ENCODE measurements around the gene KLF13. TPM values are rescaled to one million over a fixed set of nuclear protein-coding genes. Genes with fewer than 3 reads are reported as not detected.

KLF13 gene
- 85.9 TPM for total RNA-seq

GRCh38 chr15:31326156-31326874 lies at the start of gene KLF13:
Gene KLF13, plus strand, starts transcription at chr15:31326835. Its CDS starts 378 bp downstream, at chr15:31327213.
- ATAC-seq (peak; percentile 96), DNase-seq (ENCODE audit: low spot score) (peak; percentile 100)
- intact Hi-C loops (cut with DNase I): loop anchor here (10.0 kb wide), 1 partner anchor 112 kb away; no protein-coding TSS in a partner anchor

GRCh38 chr15:31277335-31278060 lies 49.1 kb upstream of the KLF13 start:
- DNase-seq (ENCODE audit: low spot score): no peak
- no peak for ATAC-seq
- intact Hi-C loops (cut with DNase I): no loop called here

DNA sequence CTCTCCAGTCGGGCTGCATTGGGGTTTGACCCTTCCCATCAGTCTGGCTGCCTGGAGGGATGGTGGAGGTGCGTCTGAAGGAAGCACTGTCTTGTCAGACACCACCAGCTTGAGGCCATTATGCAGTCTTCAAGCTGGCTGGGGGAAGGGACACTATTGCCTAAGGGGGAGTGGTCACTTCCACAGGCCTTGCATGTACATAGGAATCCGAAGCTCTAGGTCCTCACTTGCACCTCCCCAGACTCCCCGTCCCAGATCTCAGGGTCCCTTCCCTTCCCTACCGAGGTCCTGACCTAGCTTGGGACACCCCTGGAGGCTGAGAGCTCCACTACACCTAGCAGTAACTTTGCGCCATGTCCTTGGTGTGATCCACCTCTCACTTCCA lies 48.6 kb upstream of the KLF13 start:
- ATAC-seq: no peak
- DNase-seq (ENCODE audit: low spot score): no peak
- intact Hi-C loops (cut with DNase I): no loop called here

- DNase-seq (ENCODE audit: low spot score) (peak; percentile 52), ATAC-seq (no peak)
- intact Hi-C loops (cut with DNase I): no loop called here
These were observed 48.0 kb upstream of the KLF13 start for GRCh38 chr15:31278544-31279220.

GRCh38 chr15:31279221-31280045 lies 47.2 kb upstream of the KLF13 start:
- DNase-seq (ENCODE audit: low spot score) (peak; percentile 54), ATAC-seq (peak; percentile 46)
- intact Hi-C loops (cut with DNase I): no loop called here

- intact Hi-C loops (cut with DNase I): no loop called here
- peak; percentile 84 for ATAC-seq
- peak; percentile 72 for DNase-seq (ENCODE audit: low spot score)
These were observed 46.4 kb upstream of the KLF13 start for GRCh38 chr15:31280046-31280830.

- no peak for ATAC-seq
- DNase-seq (ENCODE audit: low spot score): no peak
- intact Hi-C loops (cut with DNase I): no loop called here
These were observed 45.8 kb upstream of the KLF13 start for GRCh38 chr15:31280831-31281216.

- intact Hi-C loops (cut with DNase I): no loop called here
- ATAC-seq (no peak), DNase-seq (ENCODE audit: low spot score) (no peak)
These were observed 43.6 kb upstream of the KLF13 start for GRCh38 chr15:31283043-31283442.

- DNase-seq (ENCODE audit: low spot score) (no peak), ATAC-seq (no peak)
- intact Hi-C loops (cut with DNase I): no loop called here
These were observed 40.8 kb upstream of the KLF13 start for GRCh38 chr15:31285772-31286261.

- no peak for ATAC-seq
- no peak for DNase-seq (ENCODE audit: low spot score)
These were observed 35.5 kb upstream of the KLF13 start for GRCh38 chr15:31291048-31291578.

DNA sequence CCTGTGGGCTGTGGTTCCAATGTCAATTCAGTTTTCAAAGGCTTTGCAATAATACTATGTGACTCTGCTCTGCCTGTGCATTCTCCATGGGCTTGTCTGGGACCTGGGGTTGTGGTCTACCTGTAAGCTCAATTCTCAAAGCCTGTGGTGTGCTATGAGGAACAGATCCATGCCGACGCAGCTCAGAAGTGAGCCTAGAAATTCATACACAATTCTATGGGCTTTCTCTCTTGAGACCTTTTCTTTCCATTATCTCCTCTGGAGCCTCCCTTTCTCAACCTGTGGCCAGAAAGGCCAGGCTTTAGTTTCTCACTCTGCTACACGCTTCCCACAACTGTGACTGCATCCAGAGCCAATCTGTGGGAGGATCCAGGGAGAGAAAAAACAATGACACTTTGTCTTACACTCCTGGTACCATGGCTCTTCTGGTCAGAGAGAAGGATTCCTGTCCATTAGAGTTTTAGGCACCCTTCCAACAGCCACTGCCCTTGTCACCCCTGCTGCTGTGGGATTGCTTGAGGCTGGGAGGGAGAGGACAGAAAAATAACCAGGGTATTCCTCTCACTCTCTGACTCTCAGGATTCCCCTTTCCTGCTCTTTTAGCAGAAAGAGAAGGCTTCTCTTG lies 34.1 kb upstream of the KLF13 start:
- peak; percentile 91 for ATAC-seq
- intact Hi-C loops (cut with DNase I): no loop called here
- peak; percentile 54 for DNase-seq (ENCODE audit: low spot score)

More at GRCh38 chr15:31291048-31291578, 35.5 kb upstream of the KLF13 start:
- intact Hi-C loops (cut with DNase I): no loop called here

DNA sequence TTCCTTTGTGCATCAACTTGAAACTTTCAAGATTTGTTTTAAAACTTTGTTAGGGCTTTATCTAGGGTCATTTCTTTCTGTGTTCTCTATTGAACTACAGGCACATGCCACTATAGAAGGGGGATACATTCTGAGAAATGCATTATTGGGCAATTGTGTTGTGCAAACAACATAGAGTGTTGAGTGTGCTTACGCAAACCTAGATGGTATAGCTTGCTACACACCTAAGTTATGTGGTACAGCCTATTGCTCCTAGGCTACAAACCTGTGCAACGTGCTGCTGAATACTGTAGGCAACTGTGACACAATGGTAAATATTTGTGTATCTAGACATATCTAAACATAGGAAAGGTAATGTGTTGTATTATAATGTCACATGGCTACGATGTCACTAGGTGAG lies 33.0 kb upstream of the KLF13 start:
- intact Hi-C loops (cut with DNase I): no loop called here
- ATAC-seq: no peak
- DNase-seq (ENCODE audit: low spot score): no peak

GRCh38 chr15:31294067-31294466 lies 32.6 kb upstream of the KLF13 start:
- intact Hi-C loops (cut with DNase I): no loop called here
- DNase-seq (ENCODE audit: low spot score) (no peak), ATAC-seq (no peak)

DNA sequence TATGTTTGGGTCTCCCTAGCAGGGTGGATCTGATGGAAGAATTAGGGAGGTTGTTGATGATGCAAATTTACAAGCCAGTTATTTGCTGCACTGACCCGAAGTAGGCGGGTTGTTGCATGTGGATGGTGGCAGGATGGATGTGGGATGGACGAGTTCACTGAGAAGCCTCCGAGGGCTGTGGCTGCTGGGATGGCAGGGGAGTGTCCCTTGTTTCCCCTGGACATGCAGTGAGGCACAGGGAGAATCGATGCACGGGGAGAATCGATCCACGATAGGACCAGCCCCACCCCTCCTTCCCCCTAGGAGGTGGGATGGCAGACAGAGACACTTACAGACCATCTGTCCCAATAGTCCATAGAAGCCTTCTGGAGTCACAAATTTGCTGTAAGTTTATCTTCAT lies 31.0 kb upstream of the KLF13 start:
- intact Hi-C loops (cut with DNase I): no loop called here

GRCh38 chr15:31296219-31296645 lies 30.4 kb upstream of the KLF13 start:
- intact Hi-C loops (cut with DNase I): no loop called here
- ATAC-seq: no peak
- no peak for DNase-seq (ENCODE audit: low spot score)

More for the DNA sequence above, 31.0 kb upstream of the KLF13 start:
- DNase-seq (ENCODE audit: low spot score): no peak
- ATAC-seq: no peak

DNA sequence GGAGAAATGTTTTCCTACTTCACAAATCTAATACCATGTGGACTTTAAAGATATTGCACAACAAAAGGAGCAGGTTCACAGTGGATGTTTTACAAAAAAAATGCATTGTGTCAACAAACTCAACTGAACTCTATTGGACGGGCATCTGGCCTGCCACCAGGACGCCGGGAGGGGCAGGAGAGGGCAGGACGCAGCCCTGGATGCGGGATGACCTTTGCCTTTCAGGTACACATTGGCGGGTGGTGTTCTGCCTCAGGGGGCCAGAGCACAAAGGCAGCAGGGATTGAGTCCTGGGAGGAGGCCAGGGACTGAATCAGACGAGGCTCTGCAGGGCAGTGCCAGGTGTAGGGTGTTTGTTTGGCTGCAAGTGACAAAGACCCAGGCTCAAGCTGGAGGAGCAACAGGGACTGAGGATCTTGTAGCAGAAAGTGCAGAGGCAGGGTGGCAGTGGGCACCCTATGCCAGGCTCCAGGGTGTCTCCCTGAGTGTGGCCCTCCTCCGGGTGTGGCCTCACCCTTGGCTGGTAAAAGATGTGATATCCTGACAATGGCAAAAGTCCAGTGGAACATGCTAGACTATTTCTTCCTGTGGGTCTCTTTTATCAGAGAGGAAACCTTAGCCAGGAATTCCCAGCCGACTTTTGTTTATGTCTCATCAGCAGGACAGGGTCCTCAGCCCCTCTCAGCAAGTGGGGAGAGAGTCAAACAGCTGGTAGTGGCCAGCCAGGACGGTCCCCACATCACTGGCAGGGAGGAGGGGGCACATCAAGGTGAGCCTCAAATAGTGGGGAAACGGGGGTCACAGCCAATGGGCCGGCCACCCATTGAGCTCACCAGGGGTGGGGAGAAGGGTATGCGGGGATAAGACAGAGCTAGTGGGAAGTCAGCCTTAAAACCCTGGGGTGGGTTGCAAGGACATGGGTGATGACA lies 29.7 kb upstream of the KLF13 start:
- ATAC-seq: no peak
- intact Hi-C loops (cut with DNase I): no loop called here
- no peak for DNase-seq (ENCODE audit: low spot score)

Measured in sciatic nerve (tissue), 2 donors.